PC-9 (cell line): ENCODE measurements around the gene TEX55. TPM values are rescaled to one million over a fixed set of nuclear protein-coding genes. Genes with fewer than 3 reads are reported as not detected.

Source experiments
- BruUV-seq: library from RNA; stranded (reverse); fragments of 400-500 nt; replicated peaks from 2 replicates; lab custom pipeline; 2021; lab: Mats Ljungman, UMichigan
- CTCF ChIA-PET: fragments of 300-600 bp; sonication (Branson Sonifier 250); formaldehyde crosslinking; loops from one replicate; lab custom pipeline; 2022; ENCODE audit warnings: antibody characterized with exemption; lab: Charles Lee
- POLR2A ChIA-PET: fragments of 300-600 bp; sonication (Branson Sonifier 250); formaldehyde crosslinking; loops from one replicate; lab custom pipeline; 2022; ENCODE audit warnings: antibody characterized with exemption; ENCODE audit not compliant: unreplicated experiment; lab: Charles Lee
- DNase-seq, 2 experiments: peaks; one replicate each; pipeline versions ENCODE4 v3.0.0 to v3.0.0-alpha.2; 2015 to 2022; ENCODE audit warnings: mixed read lengths in 1 of 2
- H2AFZ ChIP-seq: fragments of 200-600 bp; sonication (generic); 2 replicates; pipeline ENCODE4 v1.8.1; 2017; ENCODE audit warnings: antibody characterized with exemption
- H3F3A ChIP-seq: fragments of 200-600 bp; sonication (generic); 2 replicates; pipeline ENCODE4 v1.8.1; 2017; ENCODE audit warnings: antibody characterized with exemption, mild to moderate bottlenecking, low read depth; ENCODE audit not compliant: insufficient read depth
- H3K27ac ChIP-seq: fragments of 200-600 bp; sonication (generic); 2 replicates; pipeline ENCODE4 v1.6.1; 2016; ENCODE audit warnings: mixed run types
- H3K27me3 ChIP-seq: fragments of 200-600 bp; sonication (generic); 2 replicates; pipeline ENCODE4 v1.6.1; 2016; ENCODE audit warnings: low read depth, mixed run types; ENCODE audit not compliant: insufficient read depth
- H3K36me3 ChIP-seq: fragments of 200-600 bp; sonication (generic); 2 replicates; pipeline ENCODE4 v1.6.1; 2016; ENCODE audit warnings: low read depth, mixed run types
- H3K4me1 ChIP-seq: fragments of 200-600 bp; sonication (generic); replicated peaks from 2 replicates; pipeline ENCODE4 v1.6.1; 2016; ENCODE audit warnings: mixed run types; ENCODE audit not compliant: insufficient read depth
- H3K4me2 ChIP-seq: fragments of 200-600 bp; sonication (generic); 2 replicates; pipeline ENCODE4 v1.6.1; 2017; ENCODE audit warnings: mixed run types
- H3K4me3 ChIP-seq: fragments of 200-600 bp; sonication (generic); 2 replicates; pipeline ENCODE4 v1.6.1; 2016; ENCODE audit warnings: mixed run types
- H3K79me2 ChIP-seq: fragments of 200-600 bp; sonication (generic); 2 replicates; pipeline ENCODE4 v1.6.1; 2017; ENCODE audit warnings: low read depth, mixed run types
- H3K9me2 ChIP-seq: fragments of 200-600 bp; sonication (generic); 2 replicates; pipeline ENCODE4 v1.8.1; 2017; ENCODE audit warnings: mild to moderate bottlenecking; ENCODE audit not compliant: insufficient read depth
- H3K9me3 ChIP-seq: fragments of 200-600 bp; sonication (generic); 2 replicates; pipeline ENCODE4 v1.8.1; 2016; ENCODE audit warnings: low read depth; ENCODE audit not compliant: insufficient read depth
- H4K20me1 ChIP-seq: fragments of 200-600 bp; sonication (generic); 2 replicates; pipeline ENCODE4 v1.8.1; 2017; ENCODE audit not compliant: insufficient read depth
- CTCF ChIP-seq: fragments of 200-600 bp; sonication (generic); conservative IDR thresholded peaks from 2 replicates; pipeline ENCODE4 v1.6.1; 2017; ENCODE audit warnings: mixed run types, antibody characterized with exemption, mild to moderate bottlenecking, moderate library complexity
- EZH2 ChIP-seq: fragments of 200-600 bp; sonication (generic); IDR thresholded peaks from 2 replicates; pipeline ENCODE4 v1.8.0; 2017; ENCODE audit warnings: antibody characterized with exemption, low read depth
- intact Hi-C: fragments of 100-400 bp; cut with micrococcal nuclease; formaldehyde crosslinking; loops from one replicate; pipeline ENCODE4 v1.10.0; 2022; ENCODE audit not compliant: unreplicated experiment
- total RNA-seq: library from RNA; stranded (reverse); gene quantifications from 2 replicates; pipeline ENCODE4 v1.2.3, GENCODE V29; 2021

Gene TEX55
- total RNA-seq, 1 experiment from 2014 or later: not detected

DNA sequence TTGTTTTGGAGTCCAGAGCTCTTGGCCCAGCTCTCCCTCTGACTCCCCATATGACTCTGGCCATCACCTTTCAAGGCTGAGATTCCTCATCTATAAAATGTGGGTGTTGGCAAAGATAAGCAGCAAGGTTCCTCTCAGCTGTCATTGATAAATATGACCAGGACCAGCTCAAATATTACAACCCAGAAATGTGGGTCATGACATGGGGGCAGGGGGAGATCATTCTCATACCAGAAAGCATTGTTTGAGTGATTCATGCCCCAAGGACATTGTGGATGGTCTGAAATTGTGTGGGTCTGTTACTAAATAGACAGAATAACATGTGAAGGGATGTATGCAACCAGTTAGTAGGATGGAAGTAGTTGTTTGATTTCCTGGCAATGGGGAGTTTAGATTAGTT, 41.3 kb downstream of the TEX55 start:
- peaks cover 21% of the 10 kb centered on the region; the same call in 1 of the 2 replicates for H3F3A ChIP-seq
- peaks cover 40% of the 10 kb centered on the region for H3K4me1 ChIP-seq
- H3K4me3 ChIP-seq: no peak overlapping the region
- H3K79me2 ChIP-seq: no peaks in the 10 kb centered on the region
- intact Hi-C loops: no loop called here
- no peaks in the 10 kb centered on the region for H3K9me3 ChIP-seq
- no peak overlapping the region for H3K4me2 ChIP-seq
- no peak overlapping the region for H2AFZ ChIP-seq
- H3K27ac ChIP-seq: no peak overlapping the region
- no peaks in the 10 kb centered on the region for H3K36me3 ChIP-seq
- TF ChIP-seq EZH2 (no peak), CTCF (no peak)
- no peaks in the 10 kb centered on the region; the same call in 1 of the 2 replicates for H3K9me2 ChIP-seq
- ChIA-PET CTCF (interaction anchor here (0.6 kb wide), 1 partner anchor 303 kb away, joined by 3 read pairs; no protein-coding TSS in a partner anchor), POLR2A (no interaction called here)
- BruUV-seq: no TSS peak
- H3K27me3 ChIP-seq: no peaks in the 10 kb centered on the region
- DNase-seq: no peak
- no peaks in the 10 kb centered on the region for H4K20me1 ChIP-seq

- H3K4me2 ChIP-seq: no peak overlapping the region
- H2AFZ ChIP-seq: no peak overlapping the region
- DNase-seq: no peak
- H4K20me1 ChIP-seq: no peaks in the 10 kb centered on the region
- H3K4me1 ChIP-seq: no peaks in the 10 kb centered on the region
- no peak overlapping the region for H3K27ac ChIP-seq
- ChIA-PET POLR2A (no interaction called here), CTCF (no interaction called here)
- no peaks in the 10 kb centered on the region for H3K36me3 ChIP-seq
- no peak overlapping the region for H3K4me3 ChIP-seq
- TF ChIP-seq EZH2 (no peak), CTCF (no peak)
- H3K9me2 ChIP-seq: no peaks in the 10 kb centered on the region; the same call in 1 of the 2 replicates
- no peaks in the 10 kb centered on the region for H3K79me2 ChIP-seq
- H3K9me3 ChIP-seq: no peaks in the 10 kb centered on the region
- no TSS peak for BruUV-seq
- H3K27me3 ChIP-seq: no peaks in the 10 kb centered on the region
- H3F3A ChIP-seq: no peaks in the 10 kb centered on the region
- intact Hi-C loops: no loop called here
Observed at GRCh38 chr3:119191800-119192199, 45.8 kb downstream of the TEX55 start.

- Histone ChIP-seq H3K27me3 (no peaks in the 10 kb centered on the region), H3K4me3 (no peak overlapping the region), H3K79me2 (no peaks in the 10 kb centered on the region), H3F3A (no peaks in the 10 kb centered on the region), H3K4me1 (no peaks in the 10 kb centered on the region), H3K9me2 (no peaks in the 10 kb centered on the region), H3K27ac (no peak overlapping the region), H2AFZ (no peak overlapping the region), H4K20me1 (no peaks in the 10 kb centered on the region), H3K36me3 (no peaks in the 10 kb centered on the region), H3K9me3 (no peaks in the 10 kb centered on the region), H3K4me2 (no peak overlapping the region)
- CTCF ChIA-PET: no interaction called here
- BruUV-seq: no TSS peak
- intact Hi-C loops: loop anchor here (5.0 kb wide), 1 partner anchor 37 kb away; no protein-coding TSS in a partner anchor
- no peak for DNase-seq
- no peak for TF ChIP-seq EZH2
- TF ChIP-seq CTCF: no peak
- POLR2A ChIA-PET: no interaction called here
Observed at GRCh38 chr3:119194237-119195150, 48.5 kb downstream of the TEX55 start.
